ENCODE data around the gene KIF3B. TPM values are rescaled to one million over a fixed set of nuclear protein-coding genes. Genes with fewer than 3 reads are reported as not detected.

KIF3B gene
- total and polyA plus RNA-seq, 2 of the 13 experiments (the other 11 are each of a cell fraction or from before 2014, with no cell fraction given) = 23.6 to 28.8 TPM

- TF ChIP-seq FOXP1 (IDR thresholded peaks at IDR 0.05) (no peak), FOXP1 (CRISPR knock-in tag; IDR thresholded peaks at IDR 0.05) (peak; percentile 22; the same call in 1 of the 2 replicates), ARNT (IDR thresholded peaks at IDR 0.05) (no peak), ARNTL (CRISPR knock-in tag; IDR thresholded peaks at IDR 0.05) (no peak), ZNF800 (CRISPR knock-in tag; IDR thresholded peaks at IDR 0.05) (no peak), KDM4B (CRISPR knock-in tag; IDR thresholded peaks at IDR 0.05) (0 out of 2 replicates have a peak, but pooled peaks have one; percentile 46), KLF16 (CRISPR knock-in tag; IDR thresholded peaks at IDR 0.05) (0 out of 4 replicates have a peak, but pooled peaks of 1 of the 2 experiments have one; percentile 32), ZFP82 (CRISPR knock-in tag; IDR thresholded peaks at IDR 0.05; ENCODE audit: borderline replicate concordance) (0 out of 2 replicates have a peak, but pooled peaks have one; percentile 43), SMAD1 (CRISPR knock-in tag; IDR thresholded peaks at IDR 0.05; ENCODE audit: borderline replicate concordance, low read depth) (no peak), NONO (IDR thresholded peaks at IDR 0.05) (no peak), NONO (CRISPR knock-in tag; conservative IDR thresholded peaks at IDR 0.05) (peak; percentile 56; the same call in 1 of the 2 replicates), KDM3A (CRISPR knock-in tag; IDR thresholded peaks at IDR 0.05; ENCODE audit: low read depth) (peak; percentile 47; the same call in 1 of the 2 replicates), AHDC1 (CRISPR knock-in tag; IDR thresholded peaks at IDR 0.05; ENCODE audit: borderline replicate concordance) (no peak), ZMYM3 (CRISPR knock-in tag; IDR thresholded peaks at IDR 0.05) (peak; percentile 43; the same call in 1 of the 2 replicates), ZKSCAN5 (CRISPR knock-in tag; IDR thresholded peaks at IDR 0.05) (no peak), KMT2A (CRISPR knock-in tag; IDR thresholded peaks at IDR 0.05) (0 out of 2 replicates have a peak, but pooled peaks have one; percentile 38), ZNF792 (CRISPR knock-in tag; IDR thresholded peaks at IDR 0.05) (0 out of 2 replicates have a peak, but pooled peaks have one; percentile 29), HOXA9 (CRISPR knock-in tag; IDR thresholded peaks at IDR 0.05; ENCODE audit: borderline replicate concordance) (0 out of 2 replicates have a peak, but pooled peaks have one; percentile 47), SALL1 (CRISPR knock-in tag; IDR thresholded peaks at IDR 0.05) (peak; percentile 82)
- TF ChIP-seq, protein P1, sequence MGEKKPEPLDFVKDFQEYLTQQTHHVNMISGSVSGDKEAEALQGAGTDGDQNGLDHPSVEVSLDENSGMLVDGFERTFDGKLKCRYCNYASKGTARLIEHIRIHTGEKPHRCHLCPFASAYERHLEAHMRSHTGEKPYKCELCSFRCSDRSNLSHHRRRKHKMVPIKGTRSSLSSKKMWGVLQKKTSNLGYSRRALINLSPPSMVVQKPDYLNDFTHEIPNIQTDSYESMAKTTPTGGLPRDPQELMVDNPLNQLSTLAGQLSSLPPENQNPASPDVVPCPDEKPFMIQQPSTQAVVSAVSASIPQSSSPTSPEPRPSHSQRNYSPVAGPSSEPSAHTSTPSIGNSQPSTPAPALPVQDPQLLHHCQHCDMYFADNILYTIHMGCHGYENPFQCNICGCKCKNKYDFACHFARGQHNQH (CRISPR knock-in tag; IDR thresholded peaks at IDR 0.05) = 0 out of 2 replicates have a peak, but pooled peaks have one; percentile 45
- TF ChIP-seq, protein P2, sequence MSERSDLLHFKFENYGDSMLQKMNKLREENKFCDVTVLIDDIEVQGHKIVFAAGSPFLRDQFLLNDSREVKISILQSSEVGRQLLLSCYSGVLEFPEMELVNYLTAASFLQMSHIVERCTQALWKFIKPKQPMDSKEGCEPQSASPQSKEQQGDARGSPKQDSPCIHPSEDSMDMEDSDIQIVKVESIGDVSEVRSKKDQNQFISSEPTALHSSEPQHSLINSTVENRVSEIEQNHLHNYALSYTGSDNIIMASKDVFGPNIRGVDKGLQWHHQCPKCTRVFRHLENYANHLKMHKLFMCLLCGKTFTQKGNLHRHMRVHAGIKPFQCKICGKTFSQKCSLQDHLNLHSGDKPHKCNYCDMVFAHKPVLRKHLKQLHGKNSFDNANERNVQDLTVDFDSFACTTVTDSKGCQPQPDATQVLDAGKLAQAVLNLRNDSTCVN (CRISPR knock-in tag; IDR thresholded peaks at IDR 0.05; ENCODE audit: borderline replicate concordance) = 0 out of 2 replicates have a peak, but pooled peaks have one; percentile 28
Measured at GRCh38 chr20:32344835-32345506, 67.5 kb downstream of the KIF3B start (continued).
